Tibial nerve (tissue), 4 donors: ENCODE measurements around the gene BLCAP. TPM values are rescaled to one million over a fixed set of nuclear protein-coding genes. Genes with fewer than 3 reads are reported as not detected.
"Not testable (repeated sequence)": the region's sequence is repeated elsewhere in the genome, so short reads cannot be mapped to it uniquely, and the experiment has no call there.

Experiments
- DNase-seq, 2 donors: peaks; one replicate each; pipeline ENCODE4 v3.0.0-alpha.2; 2019; ENCODE audit warnings: low spot score in 2 of 2
- H3K27ac ChIP-seq, 4 donors: fragments of 200-600 bp; sonication (generic) in 3 of 4; one replicate each; pipeline ENCODE4 v1.5.1; 2017 to 2019; ENCODE audit warnings: mild to moderate bottlenecking in 1 of 4
- H3K27me3 ChIP-seq, 2 donors: fragments of 200-600 bp; sonication (generic) in 1 of 2; one replicate each; pipeline versions ENCODE4 v1.5.1 to v1.6.0; 2017 to 2019
- H3K36me3 ChIP-seq, 3 donors: fragments of 200-600 bp; sonication (generic); one replicate each; pipeline ENCODE4 v1.5.1; 2018 to 2019
- H3K4me1 ChIP-seq, 4 donors: fragments of 200-600 bp; sonication (generic) in 3 of 4; one replicate each; pipeline ENCODE4 v1.5.1; 2017 to 2019
- H3K4me3 ChIP-seq, 4 donors: fragments of 200-600 bp; sonication (generic) in 3 of 4; one replicate each; pipeline ENCODE4 v1.5.1; 2017 to 2019; ENCODE audit warnings: mild to moderate bottlenecking in 1 of 4, moderate library complexity in 1 of 4
- H3K9me3 ChIP-seq, 4 donors: fragments of 200-600 bp; sonication (generic) in 3 of 4; one replicate each; pipeline ENCODE4 v1.5.1; 2017 to 2019
- CTCF ChIP-seq, 5 experiments: fragments of 200-600 bp in 3 of 5; fragments of 450-650 bp in 2 of 5; sonication (generic) in 3 of 5; IDR thresholded peaks; one replicate each; pipeline ENCODE4 v1.5.1; 2016 to 2019; ENCODE audit warnings: antibody characterized with exemption in 5 of 5, mild to moderate bottlenecking in 3 of 5, moderate library complexity in 2 of 5
- EP300 ChIP-seq, 2 donors: sonication (generic); formaldehyde crosslinking; IDR thresholded peaks; one replicate each; pipeline ENCODE4 v1.6.1; 2017; ENCODE audit warnings: antibody characterized with exemption in 2 of 2, mild to moderate bottlenecking in 1 of 2
- POLR2A ChIP-seq, 2 donors: fragments of 450-650 bp; IDR thresholded peaks; one replicate each; pipeline ENCODE4 v1.6.1; 2017; ENCODE audit warnings: antibody characterized with exemption in 2 of 2, mild to moderate bottlenecking in 2 of 2, moderate library complexity in 2 of 2
- WGBS, 2 donors: methylation state at CpG; one replicate each; pipeline ENCODE4 v1.1.5; 2018; 5-methylcytosine and 5-hydroxymethylcytosine counted together
- total RNA-seq, 4 donors: library from RNA; depleted of rRNA; stranded (reverse); fragments of >200 nt; gene quantifications; one replicate each; pipeline ENCODE4 v1.1.0, GENCODE V29; 2016

BLCAP gene
- total RNA-seq, 4 donors from 2014 or later = 39.8 to 51.3 (median 48.8) TPM

DNA sequence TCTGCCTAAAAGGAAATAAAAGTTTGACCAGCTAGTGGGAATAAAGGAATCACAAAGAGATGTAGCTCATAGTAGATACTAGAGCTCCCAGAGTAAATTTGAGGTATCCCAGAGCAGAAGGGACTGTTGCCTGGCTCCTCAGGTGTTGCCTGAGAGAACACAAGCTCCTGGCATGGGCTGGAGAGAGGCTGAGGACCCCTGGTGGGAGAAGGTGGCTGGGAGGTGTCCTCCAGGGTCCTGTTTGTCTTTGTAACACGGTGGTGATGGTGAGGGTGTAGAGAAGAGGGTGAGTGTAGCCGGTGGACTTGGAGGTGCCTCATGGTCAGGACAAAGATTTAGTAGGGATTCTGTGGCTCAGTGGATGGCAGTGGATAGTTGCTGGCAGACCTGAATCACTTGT, 34.7 kb downstream of the BLCAP start:
- Histone ChIP-seq H3K4me3 (no peak overlapping the region), H3K27me3 (no peaks in the 10 kb centered on the region), H3K36me3 (peaks cover 0 to 29% (median 0%) of the 10 kb centered on the region in 3 donors), H3K27ac (no peak overlapping the region), H3K9me3 (no peaks in the 10 kb centered on the region), H3K4me1 (no peaks in the 10 kb centered on the region)
- 76 to 83% methylated on average over 2 of the region's 2 CpGs for WGBS, 2 donors
- DNase-seq = no peak
- no peak for TF ChIP-seq POLR2A (IDR thresholded peaks at IDR 0.05)
- TF ChIP-seq CTCF (IDR thresholded peaks at IDR 0.05) = no peak
- TF ChIP-seq EP300 (IDR thresholded peaks at IDR 0.05) = no peak

DNA sequence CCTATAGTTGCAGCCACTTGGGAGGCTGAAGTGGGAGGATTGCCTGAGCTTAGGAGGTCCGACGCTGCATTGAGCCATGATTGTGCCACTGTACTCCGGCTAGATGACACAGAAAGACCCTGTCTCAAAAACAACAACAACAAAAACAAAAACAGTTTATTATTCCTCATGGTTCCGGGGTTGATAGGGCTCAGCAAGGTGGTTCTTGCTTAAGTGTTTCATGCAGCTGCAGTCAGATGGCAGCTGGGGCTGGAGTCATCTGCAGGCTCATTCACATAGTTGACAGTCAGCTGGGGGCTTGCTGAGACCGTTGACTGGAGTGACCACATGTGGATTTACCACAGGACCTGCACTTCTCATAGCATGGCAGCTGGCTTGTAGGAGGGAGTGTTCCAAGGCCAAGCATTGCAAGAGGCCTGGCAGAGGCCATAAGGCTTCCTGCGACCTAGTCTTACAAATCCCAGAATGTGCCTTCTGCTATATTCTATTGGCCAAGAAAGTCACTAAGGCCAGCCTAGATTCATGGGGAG, 35.5 kb downstream of the BLCAP start:
- no peak for TF ChIP-seq EP300 (IDR thresholded peaks at IDR 0.05)
- TF ChIP-seq CTCF (IDR thresholded peaks at IDR 0.05) = no peak
- no peak for TF ChIP-seq POLR2A (IDR thresholded peaks at IDR 0.05)
- DNase-seq = no peak
- Histone ChIP-seq H3K36me3 (peaks cover 0 to 29% (median 0%) of the 10 kb centered on the region in 3 donors), H3K9me3 (no peaks in the 10 kb centered on the region), H3K27ac (no peak overlapping the region), H3K4me3 (no peak overlapping the region), H3K4me1 (no peaks in the 10 kb centered on the region), H3K27me3 (no peaks in the 10 kb centered on the region)
- 71 to 95% methylated on average over 6 of the region's 6 CpGs for WGBS, 2 donors

DNA sequence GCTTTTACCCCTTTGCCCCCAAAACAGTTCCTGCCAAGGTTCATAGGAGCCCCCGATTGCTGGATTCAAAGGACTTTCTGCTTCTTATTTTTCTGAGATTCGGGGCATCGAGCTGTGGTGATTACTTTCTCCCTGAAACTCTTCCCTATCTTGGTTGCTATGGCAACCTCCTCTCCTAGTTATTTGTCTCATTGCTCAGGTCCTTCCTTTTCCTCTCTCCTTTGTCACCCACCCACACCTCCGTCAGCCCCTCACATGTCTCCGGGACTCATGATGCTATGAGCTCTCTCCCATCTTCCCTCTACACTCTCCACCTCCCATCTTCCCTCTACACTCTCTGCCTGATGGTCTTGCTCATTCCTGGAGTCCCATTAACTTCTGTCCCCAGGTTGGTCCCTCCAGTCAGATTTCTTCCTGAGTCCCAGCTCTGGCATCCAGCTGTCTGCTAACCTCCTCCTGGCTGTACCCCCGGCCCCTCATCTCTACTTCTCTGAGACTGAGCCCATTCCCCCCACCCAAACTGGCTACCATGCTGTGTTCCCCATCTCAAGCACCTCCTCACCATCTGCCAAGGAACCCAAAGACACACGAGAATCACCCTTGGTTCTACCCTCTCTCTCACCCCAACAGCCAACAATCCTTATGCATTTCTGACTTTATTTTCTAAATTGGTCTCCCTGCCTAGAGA, 36.9 kb downstream of the BLCAP start:
- H3K27me3 ChIP-seq = no peaks in the 10 kb centered on the region
- peaks cover 0 to 29% (median 0%) of the 10 kb centered on the region in 3 donors for H3K36me3 ChIP-seq
- H3K9me3 ChIP-seq = no peaks in the 10 kb centered on the region
- 87 to 92% methylated on average over 7 of the region's 7 CpGs for WGBS, 2 donors
- H3K27ac ChIP-seq = no peak overlapping the region
- no peak for TF ChIP-seq POLR2A (IDR thresholded peaks at IDR 0.05)
- no peak for TF ChIP-seq CTCF (IDR thresholded peaks at IDR 0.05)
- TF ChIP-seq EP300 (IDR thresholded peaks at IDR 0.05) = no peak
- no peaks in the 10 kb centered on the region for H3K4me1 ChIP-seq
- no peak overlapping the region for H3K4me3 ChIP-seq
- DNase-seq = no peak

GRCh38 chr20:37486209-37486608, 41.5 kb downstream of the BLCAP start:
- WGBS, 2 donors = 92 to 94% methylated on average over 1 of the region's 1 CpG
- H3K27me3 ChIP-seq, DNase-seq, H3K4me1 ChIP-seq, H3K9me3 ChIP-seq, H3K4me3 ChIP-seq, H3K27ac ChIP-seq, H3K36me3 ChIP-seq: not testable (repeated sequence)

DNA sequence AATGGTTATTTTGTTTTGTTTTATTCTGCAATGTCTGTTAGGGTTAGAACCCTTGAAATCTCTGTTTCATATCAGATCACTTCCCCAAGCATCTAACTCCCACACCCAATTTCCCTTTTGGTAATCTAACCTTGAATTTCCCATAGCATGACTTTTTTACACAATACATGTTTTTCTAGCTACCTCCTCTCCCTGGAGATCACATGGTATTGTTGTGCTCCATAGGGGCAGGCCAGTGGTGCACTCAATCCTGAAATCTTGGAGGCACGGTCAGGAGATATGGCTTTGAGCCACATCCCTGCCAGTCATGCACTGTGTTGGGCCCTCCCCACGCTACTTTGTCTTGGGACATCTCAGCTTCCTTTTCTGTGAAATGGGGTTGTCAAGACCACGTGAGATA, 43.3 kb downstream of the BLCAP start:
- H3K9me3 ChIP-seq = no peaks in the 10 kb centered on the region
- no peak overlapping the region for H3K4me3 ChIP-seq
- no peaks in the 10 kb centered on the region for H3K27me3 ChIP-seq
- H3K27ac ChIP-seq = no peak overlapping the region
- no peaks in the 10 kb centered on the region for H3K36me3 ChIP-seq
- H3K4me1 ChIP-seq = no peaks in the 10 kb centered on the region
- TF ChIP-seq EP300 (IDR thresholded peaks at IDR 0.05) = no peak
- TF ChIP-seq CTCF (IDR thresholded peaks at IDR 0.05) = no peak
- no peak for TF ChIP-seq POLR2A (IDR thresholded peaks at IDR 0.05)
- DNase-seq = no peak
- WGBS, 2 donors = 55 to 62% methylated on average over 3 of the region's 3 CpGs
